Adrenal gland (tissue), 12 donors: ENCODE measurements around the gene CYP27B1. TPM values are rescaled to one million over a fixed set of nuclear protein-coding genes. Genes with fewer than 3 reads are reported as not detected.
"Not testable (repeated sequence)": the region's sequence is repeated elsewhere in the genome, so short reads cannot be mapped to it uniquely, and the experiment has no call there.

Experiments
- DNase-seq, 7 donors: peaks; one replicate each; pipeline ENCODE4 v3.0.0-alpha.2; 2019 to 2020
- H3K27ac ChIP-seq, 5 donors: fragments of 200-600 bp; sonication (generic) in 4 of 5; 1 replicate in 3 of 5; 2 replicates in 2 of 5; pipeline versions ENCODE4 v1.5.1 to v1.8.0; 2016 to 2020; ENCODE audit warnings: mild to moderate bottlenecking in 1 of 5
- H3K27me3 ChIP-seq: fragments of 200-600 bp; 2 replicates; pipeline ENCODE4 v1.8.0; 2021
- H3K36me3 ChIP-seq, 2 donors: fragments of 200-600 bp; replicated peaks in 1 of 2; 1 replicate in 1 of 2; 2 replicates in 1 of 2; pipeline versions ENCODE4 v1.5.1 to v1.8.0; 2018 to 2022
- H3K4me1 ChIP-seq, 2 donors: fragments of 200-600 bp; replicated peaks in 1 of 2; 1 replicate in 1 of 2; 2 replicates in 1 of 2; pipeline versions ENCODE4 v1.5.1 to v1.8.0; 2018 to 2021
- H3K4me3 ChIP-seq, 4 donors: fragments of 200-600 bp; sonication (generic) in 3 of 4; one replicate each; pipeline ENCODE4 v1.5.1; 2016 to 2018
- H3K9me3 ChIP-seq, 3 donors: fragments of 200-600 bp; sonication (generic) in 1 of 3; replicated peaks in 1 of 3; 1 replicate in 2 of 3; 2 replicates in 1 of 3; pipeline versions ENCODE4 v1.5.1 to v1.8.0; 2016 to 2021
- CTCF ChIP-seq, 6 experiments: fragments of 450-650 bp in 4 of 6; fragments of 200-600 bp in 2 of 6; sonication (generic) in 1 of 6; IDR thresholded peaks; 1 replicate in 5 of 6; 2 replicates in 1 of 6; pipeline versions ENCODE4 v1.5.1 to v1.8.0; 2016 to 2021; ENCODE audit warnings: antibody characterized with exemption in 6 of 6, mild to moderate bottlenecking in 2 of 6, moderate library complexity in 1 of 6
- POLR2A ChIP-seq, 2 donors: fragments of 450-650 bp; IDR thresholded peaks; one replicate each; pipeline ENCODE4 v1.6.1; 2017; ENCODE audit warnings: antibody characterized with exemption in 2 of 2, mild to moderate bottlenecking in 2 of 2, moderate library complexity in 1 of 2
- WGBS, 4 donors: extraction: QIAGEN DNeasy Blood & Tissue Kit in 2 of 4; methylation state at CpG; one replicate each; pipeline versions ENCODE4 v1.1.5 to v1.1.7; 2013 to 2017; 5-methylcytosine and 5-hydroxymethylcytosine counted together
- intact Hi-C, 2 donors: fragments of 100-400 bp; cut with DNase I; formaldehyde crosslinking; loops; one replicate each; pipeline versions ENCODE4 v1.14.1 to v1.15.0; 2022 to 2023
- polyA plus RNA-seq, 3 donors: library from polyadenylated mRNA; stranded (reverse); fragments of 200-250 nt in 2 of 3; fragments of 350-450 nt in 1 of 3; fragmentation: Illumina TruSeq in 1 of 3; extraction: RNeasy Lipid Tissue Mini Kit (QIAGEN cat#74804) in 1 of 3; gene quantifications; one replicate each; pipeline ENCODE4 v1.2.3, GENCODE V29; 2013 to 2014
- total RNA-seq, 9 donors: library from RNA; depleted of rRNA in 4 of 9; stranded (reverse); fragments of >200 nt in 4 of 9; fragments of 120-200 nt in 1 of 9; fragmentation: NEBNext Ultra II Directional in 1 of 9; extraction: Animal tissue kit (Norgen Biotek cat#: 25700) in 1 of 9; gene quantifications; one replicate each; pipeline versions ENCODE4 v1.1.0 to v1.2.4, GENCODE V29; 2013 to 2023
- donor health status: healthy with polysubstance abuse.
- donor health status: Bipolar disorder and iron deficiency.
- donor health status: DM: yes; HTN: yes; CAD: no.
- donor health status: DM: no; HTN: no; CAD: no.
- donor health status: DM: no; HTN: no; CAD: no.
- donor health status: DM: yes; HTN: yes; CAD: no.

Gene CYP27B1
- total and polyA plus RNA-seq, 12 donors, result 0.48 to 10.4 (median 3.1) TPM

GRCh38 chr12:57717846-57718640 lies 48.8 kb downstream of the CYP27B1 start:
- no peak for TF ChIP-seq POLR2A (IDR thresholded peaks at IDR 0.05)
- no peak for TF ChIP-seq CTCF (IDR thresholded peaks at IDR 0.05)
- no peak overlapping the region for H3K27ac ChIP-seq
- intact Hi-C loops, result no loop called here
- peak in 1 of 7 donors; percentile 23 for DNase-seq
- H3K4me3 ChIP-seq, result no peak overlapping the region
- H3K36me3 ChIP-seq, result peaks cover 0 to 74% of the 10 kb centered on the region in 2 donors
- no peaks in the 10 kb centered on the region for H3K4me1 ChIP-seq
- no peaks in the 10 kb centered on the region for H3K9me3 ChIP-seq
- no peaks in the 10 kb centered on the region for H3K27me3 ChIP-seq
- 95 to 97% (median 96%) methylated on average over 20 to 22 of the region's 22 CpGs for WGBS, 4 donors

- Histone ChIP-seq H3K36me3 (peaks cover 0 to 74% of the 10 kb centered on the region in 2 donors), H3K9me3 (no peaks in the 10 kb centered on the region), H3K4me3 (no peak overlapping the region), H3K4me1 (no peaks in the 10 kb centered on the region), H3K27ac (no peak overlapping the region), H3K27me3 (no peaks in the 10 kb centered on the region)
- WGBS, 4 donors, result 95 to 98% (median 97%) methylated on average over 5 of the region's 5 CpGs
- intact Hi-C loops, result no loop called here
- DNase-seq, result peak in 1 of 7 donors; percentile 27
- TF ChIP-seq CTCF (IDR thresholded peaks at IDR 0.05) (no peak), POLR2A (IDR thresholded peaks at IDR 0.05) (no peak)
These were observed 49.7 kb downstream of the CYP27B1 start for GRCh38 chr12:57717131-57717530.

- Histone ChIP-seq H3K4me3 (no peak overlapping the region), H3K27me3 (no peaks in the 10 kb centered on the region), H3K9me3 (no peaks in the 10 kb centered on the region), H3K4me1 (no peaks in the 10 kb centered on the region), H3K27ac (no peak overlapping the region), H3K36me3 (peaks cover 0 to 69% of the 10 kb centered on the region in 2 donors)
- no peak for TF ChIP-seq CTCF (IDR thresholded peaks at IDR 0.05)
- TF ChIP-seq POLR2A (IDR thresholded peaks at IDR 0.05), result no peak
- peak in 1 of 7 donors; percentile 33 for DNase-seq
- intact Hi-C loops, result no loop called here
- WGBS, 4 donors, result 91 to 97% (median 93%) methylated on average over 4 of the region's 4 CpGs
These were observed 50.6 kb downstream of the CYP27B1 start for GRCh38 chr12:57716305-57716704.

- no peak overlapping the region for H3K27ac ChIP-seq
- TF ChIP-seq CTCF (IDR thresholded peaks at IDR 0.05) (no peak), POLR2A (IDR thresholded peaks at IDR 0.05) (no peak)
- H3K27me3 ChIP-seq, result no peaks in the 10 kb centered on the region
- H3K4me1 ChIP-seq, result no peaks in the 10 kb centered on the region
- peak in 1 of 7 donors; percentile 28 for DNase-seq
- intact Hi-C loops, result no loop called here
- no peaks in the 10 kb centered on the region for H3K9me3 ChIP-seq
- H3K4me3 ChIP-seq, result no peak overlapping the region
- peaks cover 0 to 64% of the 10 kb centered on the region in 2 donors for H3K36me3 ChIP-seq
- 93 to 96% (median 95%) methylated on average over 12 of the region's 12 CpGs for WGBS, 4 donors
These were observed 51.1 kb downstream of the CYP27B1 start for GRCh38 chr12:57715786-57716185.

- H3K36me3 ChIP-seq, result peaks cover 0 to 58% of the 10 kb centered on the region in 2 donors
- H3K4me1 ChIP-seq, intact Hi-C loops, H3K27ac ChIP-seq, H3K4me3 ChIP-seq, H3K9me3 ChIP-seq, H3K27me3 ChIP-seq: not testable (repeated sequence)
- 84 to 95% (median 91%) methylated on average over 6 of the region's 6 CpGs for WGBS, 4 donors
- peak in 1 of 7 donors; percentile 18 for DNase-seq
These were observed 51.7 kb downstream of the CYP27B1 start for GRCh38 chr12:57715036-57715748.
